ENCODE measurements around the gene MADCAM1. TPM values are rescaled to one million over a fixed set of nuclear protein-coding genes. Genes with fewer than 3 reads are reported as not detected.
"Not testable (repeated sequence)": the region's sequence is repeated elsewhere in the genome, so short reads cannot be mapped to it uniquely, and the experiment has no call there.

The MADCAM1 gene
- total RNA-seq, 1 donor from 2014 or later: 0.29 TPM

DNA sequence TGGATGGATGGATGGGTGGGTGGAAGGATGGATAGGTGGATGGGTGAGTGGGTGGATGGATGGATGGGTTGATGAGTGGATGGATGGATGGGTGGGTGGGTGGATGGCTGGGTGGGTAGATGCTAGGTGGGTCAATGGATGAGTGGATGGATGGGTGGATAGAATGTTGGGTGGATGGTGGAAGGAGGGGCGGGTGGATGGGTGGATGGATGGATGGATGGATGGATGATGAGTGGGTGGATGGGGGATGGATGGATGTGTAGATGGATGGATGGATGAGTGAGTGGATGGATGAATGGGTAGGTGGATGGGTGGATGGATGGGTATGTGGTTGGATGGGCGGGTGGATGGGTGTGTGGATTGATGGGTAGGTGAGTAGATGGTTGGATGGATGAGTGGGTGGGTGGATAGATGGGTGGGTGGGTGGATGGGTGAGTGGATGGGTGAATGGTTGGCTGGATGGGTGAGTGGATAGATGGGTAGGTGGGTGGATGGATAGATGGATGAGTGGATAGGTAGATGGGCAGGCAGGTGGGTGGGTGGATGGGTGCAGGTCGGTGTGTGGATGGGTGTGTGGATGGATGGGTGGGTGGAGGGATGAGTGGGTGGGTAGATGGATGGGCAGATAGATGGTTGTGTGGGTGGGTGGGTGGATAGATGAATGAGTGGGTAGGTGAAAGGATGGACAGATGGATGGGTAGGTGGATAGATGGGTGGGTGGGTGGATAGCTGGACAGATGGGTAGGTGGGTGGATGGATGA, 31.1 kb upstream of the MADCAM1 start:
- no peak for DNase-seq (ENCODE audit: low read depth)

DNA sequence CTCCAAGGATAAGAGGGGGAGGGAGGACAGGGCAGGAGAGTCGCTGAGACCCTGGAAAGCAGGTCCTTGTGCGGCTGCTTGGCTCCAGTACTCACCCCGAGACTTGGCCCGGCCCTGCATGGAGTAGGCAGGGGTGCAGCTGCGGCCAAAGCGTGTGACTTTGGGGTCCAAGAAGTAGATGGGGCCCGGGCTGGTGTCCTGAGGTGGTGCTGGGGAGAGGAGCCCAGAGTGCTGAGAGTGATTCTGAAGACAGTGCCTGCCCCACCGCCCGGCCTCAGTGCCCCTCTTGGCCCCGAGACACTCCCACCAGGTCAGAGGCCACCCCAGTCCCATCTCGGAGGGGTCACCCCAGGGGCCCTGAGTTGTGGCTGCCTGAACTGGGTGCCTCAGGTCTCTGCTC, 28.7 kb upstream of the MADCAM1 start:
- DNase-seq (ENCODE audit: low read depth): no peak

DNA sequence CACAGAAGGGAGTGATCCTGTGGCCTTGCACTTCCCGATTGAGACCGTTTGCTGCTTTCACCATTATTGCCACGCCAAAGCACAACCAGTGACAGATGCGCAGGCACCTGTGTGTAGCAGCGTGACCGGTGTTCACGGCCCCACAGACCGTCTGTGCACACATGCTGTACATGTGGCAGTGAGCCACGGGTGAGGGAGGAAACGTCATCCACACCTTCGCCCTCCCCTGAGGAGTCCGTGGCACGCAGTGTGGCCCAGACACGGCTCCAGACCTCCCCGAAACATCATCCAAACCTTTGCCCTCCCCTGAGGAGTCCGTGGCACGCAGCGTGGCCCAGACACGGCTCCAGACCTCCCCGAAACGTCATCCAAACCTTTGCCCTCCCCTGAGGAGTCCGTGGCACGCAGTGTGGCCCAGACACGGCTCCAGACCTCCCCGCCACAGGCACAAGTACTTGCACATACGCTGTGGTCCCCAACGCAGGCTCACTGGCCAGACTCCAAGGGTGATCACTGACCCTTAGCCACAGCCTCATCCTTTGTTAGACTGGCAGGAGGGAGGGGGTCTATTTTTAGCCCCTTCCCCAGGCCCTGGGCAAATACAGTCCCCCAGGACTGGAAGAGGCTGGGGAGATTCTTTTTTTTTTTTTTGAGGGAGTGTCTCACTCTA, 27.6 kb upstream of the MADCAM1 start:
- no peak for DNase-seq (ENCODE audit: low read depth)

DNA sequence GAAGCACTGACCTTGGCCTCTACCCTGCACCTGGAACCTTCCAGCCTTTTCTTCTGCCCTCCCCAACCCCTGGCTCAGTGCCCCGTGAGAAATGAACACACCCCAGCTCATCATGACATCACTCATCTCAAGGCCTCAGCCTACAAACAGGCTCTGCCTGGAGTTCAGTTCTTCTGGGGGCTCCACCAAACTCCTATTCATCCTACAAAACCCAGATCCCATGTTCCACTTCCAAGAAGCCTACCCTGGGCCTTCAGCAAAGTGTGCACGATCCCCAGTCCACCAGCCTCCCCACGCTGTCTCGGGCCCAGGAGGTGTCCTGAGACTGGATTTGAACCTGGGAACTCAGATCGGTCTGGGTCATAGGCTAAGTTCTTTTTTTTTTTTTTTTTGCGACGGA, 26.5 kb upstream of the MADCAM1 start:
- no peak for DNase-seq (ENCODE audit: low read depth)

DNA sequence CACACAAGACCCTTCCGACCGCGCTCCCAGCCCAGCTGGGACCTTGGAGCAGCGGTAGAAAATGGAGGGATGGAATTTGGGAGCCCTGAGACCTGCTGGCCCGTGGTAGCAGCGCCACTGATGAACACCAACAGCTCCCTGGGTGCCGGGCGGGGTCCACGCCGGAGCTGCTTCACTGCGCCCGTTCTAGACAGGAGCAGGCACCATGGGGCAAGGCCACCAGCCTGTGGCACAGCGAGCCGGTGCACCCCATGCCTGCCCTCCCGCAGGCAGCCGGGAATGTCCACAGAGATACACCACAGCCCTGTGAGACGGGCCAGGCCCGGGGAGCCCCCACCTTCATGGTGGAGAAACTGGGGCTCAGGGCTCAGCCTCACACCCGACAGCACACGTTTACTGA, 25.6 kb upstream of the MADCAM1 start:
- no peak for DNase-seq (ENCODE audit: low read depth)

DNA sequence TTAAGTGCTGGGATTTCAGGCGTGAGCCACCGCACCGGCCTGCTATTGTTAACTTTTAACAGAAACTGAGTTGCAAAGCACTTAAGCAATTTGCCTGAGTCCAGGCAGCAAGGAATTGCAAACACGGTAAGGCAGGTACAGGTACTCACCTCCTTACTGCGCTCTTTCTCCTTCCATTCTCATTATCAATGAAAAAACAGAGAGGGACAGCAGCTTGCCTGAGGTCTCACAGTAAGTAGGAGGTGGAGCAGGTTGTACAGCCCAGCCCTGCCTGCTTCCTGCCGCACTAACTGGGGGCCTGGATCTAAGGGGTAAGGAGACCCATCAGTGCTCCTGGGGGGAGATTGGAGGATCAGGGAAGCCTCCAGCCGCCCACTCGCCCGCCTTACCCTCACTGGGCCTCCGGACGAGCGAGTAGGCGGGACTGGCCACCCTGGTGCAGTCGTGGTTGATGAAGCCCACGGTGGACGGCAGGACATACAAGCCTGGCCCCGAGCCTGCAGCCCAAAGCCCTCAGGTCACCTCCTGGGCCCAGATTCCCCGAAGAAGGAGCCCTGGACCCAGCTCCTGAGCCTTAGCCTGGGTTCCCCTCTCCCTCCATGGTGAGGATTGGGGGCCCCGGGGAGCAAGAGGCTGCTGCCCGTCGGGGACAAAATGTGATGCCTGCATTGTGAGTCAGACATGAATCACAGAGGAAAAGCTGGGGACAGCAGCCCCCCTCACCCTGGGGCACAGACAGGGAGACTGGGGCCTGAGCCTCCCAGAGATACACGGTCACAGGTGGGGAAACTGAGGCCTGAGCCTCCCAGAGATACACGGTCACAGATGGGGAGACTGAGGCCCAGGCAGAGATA, 24.1 kb upstream of the MADCAM1 start:
- DNase-seq (ENCODE audit: low read depth): no peak

DNA sequence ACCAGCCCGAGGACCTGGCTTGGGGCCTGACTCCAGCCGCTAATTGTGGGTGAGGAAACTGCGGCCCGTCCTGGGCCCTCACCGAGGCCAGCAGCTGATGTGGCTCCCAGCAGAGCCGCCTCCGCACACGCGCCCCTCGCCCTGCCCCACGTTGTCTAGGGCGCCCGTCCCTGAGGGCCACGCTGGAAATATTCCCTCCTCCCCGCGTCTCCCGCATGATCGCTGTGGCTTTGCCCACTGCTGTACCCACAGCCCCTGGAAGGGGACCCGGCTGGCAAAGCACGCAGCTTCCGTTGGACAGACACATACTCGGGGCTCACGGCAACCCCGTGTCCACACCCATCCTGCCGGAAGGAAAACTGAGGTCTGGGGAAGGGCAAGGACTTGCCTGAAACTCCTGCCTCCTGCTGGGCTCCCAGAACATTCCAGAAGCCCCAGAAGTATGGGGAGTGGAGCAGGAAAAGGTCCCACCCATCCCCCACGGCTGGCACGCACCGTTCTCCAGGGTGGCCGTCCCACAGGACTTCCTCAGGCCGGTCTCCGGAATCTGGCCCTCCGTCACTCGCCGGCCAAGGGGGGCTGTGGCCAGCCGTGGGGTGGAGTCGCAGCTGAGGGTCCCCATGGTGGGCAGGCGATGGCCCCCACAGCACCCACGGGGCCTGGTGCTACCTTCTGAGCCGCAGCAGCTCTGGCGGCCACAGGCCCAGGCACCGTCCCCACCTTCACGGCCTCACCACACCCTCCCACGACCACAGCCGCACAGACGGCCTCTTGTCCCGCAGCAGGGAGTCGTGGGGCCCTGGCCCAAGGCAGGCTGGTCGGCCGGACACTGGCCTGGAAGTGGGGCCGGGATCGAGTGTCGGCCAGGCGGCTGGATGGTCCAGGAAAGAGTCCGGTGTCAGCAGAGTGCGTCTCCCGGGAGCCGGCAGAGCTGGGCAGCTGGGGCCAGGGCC, 21.9 kb upstream of the MADCAM1 start:
- no peak for DNase-seq (ENCODE audit: low read depth)

DNA sequence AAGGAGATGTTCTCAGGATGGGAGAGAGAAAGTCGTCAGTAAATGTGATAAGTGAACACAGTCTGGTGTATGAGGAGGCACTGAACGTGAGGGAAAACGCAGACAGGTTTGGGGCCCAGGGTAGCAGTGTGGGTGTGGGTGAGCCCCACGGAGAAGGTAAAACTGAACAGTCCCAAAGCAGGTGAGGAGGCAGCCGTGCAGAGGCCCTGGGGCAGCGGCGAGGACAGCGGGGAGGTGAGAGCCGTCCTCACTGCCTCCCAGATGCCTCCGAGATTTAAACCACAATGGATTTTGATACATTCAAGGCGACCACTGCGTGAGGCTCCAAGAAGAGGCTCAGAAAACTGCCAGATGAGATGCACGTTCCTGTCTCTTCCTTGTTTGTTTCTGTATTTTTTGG, 20.9 kb upstream of the MADCAM1 start:
- no peak for DNase-seq (ENCODE audit: low read depth)

DNA sequence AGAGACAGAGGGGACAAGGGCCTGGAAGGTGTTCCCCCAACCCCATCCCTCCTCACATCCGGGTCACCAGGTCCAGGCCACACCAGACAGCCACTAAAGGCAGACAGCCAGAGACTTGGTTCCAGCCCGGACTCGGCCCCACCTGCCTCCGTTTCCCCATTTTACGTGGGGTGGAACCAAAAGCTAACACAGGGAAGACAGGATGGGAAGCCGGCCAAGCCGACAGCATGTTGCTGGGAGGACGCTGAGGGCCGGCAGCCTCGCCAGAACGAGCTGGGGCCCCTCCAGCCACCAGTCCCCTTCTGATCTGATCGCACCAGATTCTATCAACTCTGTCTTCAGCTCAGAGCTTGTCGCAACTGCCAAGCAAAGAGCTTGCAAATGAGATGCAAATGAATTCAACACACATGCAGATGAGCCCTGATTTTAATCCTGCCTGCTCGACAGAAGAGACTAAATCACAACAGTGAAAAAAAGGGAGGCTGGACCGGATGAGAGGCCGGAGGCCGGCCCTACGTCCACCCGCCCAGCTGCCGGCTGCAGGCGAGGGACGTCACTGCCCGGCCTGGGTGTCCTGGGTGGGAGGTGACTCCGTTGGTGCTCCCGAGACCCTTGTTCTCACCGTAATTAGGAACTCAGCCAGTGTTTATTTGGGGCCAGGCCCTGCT, 17.9 kb upstream of the MADCAM1 start:
- DNase-seq (ENCODE audit: low read depth): no peak

DNA sequence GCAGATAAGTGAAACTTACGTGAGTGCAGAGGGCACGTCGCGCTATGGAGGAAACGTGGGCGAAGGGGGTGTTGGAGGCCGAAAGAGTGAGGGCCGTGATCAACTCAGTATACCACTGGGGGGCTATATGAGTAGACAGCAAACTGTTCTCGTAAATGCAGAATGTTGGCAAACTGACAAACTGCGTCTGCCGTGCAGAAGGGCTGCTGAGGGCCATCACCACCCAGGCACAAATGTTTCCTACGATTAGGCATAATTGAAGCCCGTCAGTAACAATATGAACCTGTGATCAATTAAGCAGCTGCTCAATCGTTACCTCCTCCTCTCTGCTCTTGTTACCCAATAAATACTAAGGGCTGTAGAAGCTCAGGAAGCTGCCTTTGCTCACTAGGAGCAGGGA, 17.3 kb upstream of the MADCAM1 start:
- DNase-seq (ENCODE audit: low read depth): no peak

DNA sequence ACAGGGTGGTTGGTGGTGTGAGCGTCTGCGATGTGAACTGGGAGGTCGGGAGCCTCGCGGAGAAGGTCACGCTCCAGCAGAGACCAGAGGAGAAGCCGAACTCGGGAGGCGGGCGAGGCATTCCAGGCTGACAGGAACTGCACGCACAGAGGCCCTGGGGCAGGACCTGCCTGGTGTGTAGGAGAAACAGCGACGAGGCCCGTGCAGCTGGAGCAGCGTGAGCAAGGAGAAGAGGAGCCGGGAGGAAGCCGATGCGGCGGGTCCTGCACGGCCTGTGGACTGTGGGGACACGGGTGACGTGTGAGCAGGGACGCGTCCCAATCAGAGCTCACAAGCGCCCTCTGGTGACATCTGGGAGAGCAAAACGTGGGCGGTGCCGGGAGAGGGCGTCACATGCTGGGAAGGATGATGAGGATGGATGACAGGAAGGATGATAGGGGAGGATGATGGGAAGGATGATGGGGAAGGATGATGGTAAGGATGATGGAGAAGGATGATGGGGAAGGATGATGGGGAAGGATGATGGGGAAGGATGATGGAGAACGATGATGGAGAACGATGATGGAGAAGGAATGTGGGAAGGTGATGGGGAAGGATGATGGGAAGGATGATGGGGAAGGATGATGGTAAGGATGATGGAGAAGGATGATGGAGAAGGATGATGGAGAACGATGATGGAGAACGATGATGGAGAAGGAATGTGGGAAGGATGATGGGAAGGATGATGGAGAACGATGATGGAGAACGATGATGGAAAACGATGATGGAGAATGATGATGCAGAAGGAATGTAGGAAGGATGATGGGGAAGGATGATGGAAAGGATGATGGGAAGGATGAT, 16.1 kb upstream of the MADCAM1 start:
- DNase-seq (ENCODE audit: low read depth): peak; percentile 65

DNA sequence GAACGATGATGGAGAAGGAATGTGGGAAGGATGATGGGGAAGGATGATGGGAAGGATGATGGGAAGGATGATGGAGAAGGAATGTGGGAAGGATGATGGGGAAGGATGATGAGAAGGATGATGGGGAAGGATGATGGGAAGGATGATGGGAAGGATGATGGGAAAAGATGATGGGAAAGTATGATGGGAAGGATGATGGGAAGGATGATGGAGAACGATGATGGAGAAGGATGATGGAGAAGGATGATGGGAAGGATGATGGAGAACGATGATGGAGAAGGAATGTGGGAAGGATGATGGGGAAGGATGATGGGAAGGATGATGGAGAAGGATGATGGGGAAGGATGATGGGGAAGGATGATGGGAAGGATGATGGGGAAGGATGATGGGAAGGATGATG, 15.2 kb upstream of the MADCAM1 start:
- DNase-seq (ENCODE audit: low read depth): not testable (repeated sequence)

DNA sequence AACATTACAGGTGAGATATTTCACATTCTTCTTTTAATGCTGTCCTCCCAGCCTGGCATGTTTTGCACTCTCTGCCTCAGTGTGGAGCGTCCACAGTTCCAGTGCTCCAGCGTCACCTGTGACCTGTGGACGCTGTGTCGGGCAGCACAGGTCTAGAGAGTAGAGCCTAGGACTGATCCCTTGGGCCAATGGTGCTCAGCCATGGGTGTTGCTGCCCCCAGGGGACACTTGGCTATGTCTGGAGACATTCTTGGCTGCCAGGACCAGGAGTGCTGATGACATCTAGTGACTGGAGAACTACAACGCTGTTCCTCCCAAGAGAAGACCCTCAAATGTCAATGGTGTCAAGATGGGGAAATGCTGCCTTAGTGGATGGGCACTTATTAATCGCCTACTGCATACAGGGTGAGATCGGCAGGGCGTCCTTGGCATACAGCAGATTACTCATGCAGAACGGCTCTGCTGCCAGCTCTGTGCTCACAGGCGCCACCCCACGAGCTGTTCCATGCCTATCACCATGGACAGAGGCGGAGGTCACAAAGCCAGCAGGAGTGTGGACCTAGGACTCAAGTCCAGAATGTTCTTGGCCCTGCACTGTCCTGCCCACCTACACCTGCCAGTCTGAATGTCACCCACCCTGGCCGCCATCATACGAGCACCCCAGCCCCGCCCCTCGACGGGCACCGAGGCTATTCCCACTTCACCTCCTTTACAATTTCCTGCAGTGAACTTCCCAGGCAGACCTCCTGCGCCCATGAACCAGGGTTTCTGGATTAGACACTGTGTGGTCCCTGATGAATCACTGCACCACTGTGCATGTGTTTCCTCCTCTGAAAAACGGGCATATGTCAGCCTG, 13.9 kb upstream of the MADCAM1 start:
- DNase-seq (ENCODE audit: low read depth): no peak

DNA sequence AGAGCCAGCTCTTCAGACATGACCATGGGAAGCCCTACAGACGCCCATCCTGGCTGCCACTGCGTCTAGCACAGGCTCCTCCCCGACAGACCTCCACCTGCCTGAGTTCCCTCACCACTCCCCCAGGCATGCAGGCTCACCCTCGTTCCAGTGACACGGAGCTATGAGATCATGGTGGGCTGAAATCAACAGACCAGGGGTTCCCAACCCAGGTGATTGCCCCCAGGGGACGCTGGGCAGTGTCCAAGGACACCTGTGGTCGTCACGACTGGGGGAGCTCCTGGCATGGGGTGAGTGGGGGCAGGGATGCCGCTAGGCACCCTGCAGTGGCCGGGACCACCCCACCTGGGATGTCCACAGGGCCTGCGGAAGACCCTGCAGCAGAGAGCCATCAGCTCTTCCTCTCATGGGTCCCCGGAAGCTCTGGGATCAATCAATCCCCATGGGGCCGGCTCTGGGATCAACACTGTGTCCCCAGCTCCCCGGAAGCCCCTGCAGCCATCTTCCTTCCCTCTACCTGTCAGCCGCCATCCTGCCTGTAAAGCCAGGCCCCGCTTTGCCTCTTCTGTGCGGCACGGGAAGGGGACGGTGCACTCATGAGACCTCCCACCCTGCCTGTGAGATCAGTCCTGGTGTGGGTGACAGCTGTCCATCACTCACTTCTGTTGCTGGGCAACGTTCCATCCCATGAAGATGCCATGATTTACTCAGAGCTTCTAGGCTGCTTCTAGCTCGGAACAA, 12.8 kb upstream of the MADCAM1 start:
- no peak for DNase-seq (ENCODE audit: low read depth)

DNA sequence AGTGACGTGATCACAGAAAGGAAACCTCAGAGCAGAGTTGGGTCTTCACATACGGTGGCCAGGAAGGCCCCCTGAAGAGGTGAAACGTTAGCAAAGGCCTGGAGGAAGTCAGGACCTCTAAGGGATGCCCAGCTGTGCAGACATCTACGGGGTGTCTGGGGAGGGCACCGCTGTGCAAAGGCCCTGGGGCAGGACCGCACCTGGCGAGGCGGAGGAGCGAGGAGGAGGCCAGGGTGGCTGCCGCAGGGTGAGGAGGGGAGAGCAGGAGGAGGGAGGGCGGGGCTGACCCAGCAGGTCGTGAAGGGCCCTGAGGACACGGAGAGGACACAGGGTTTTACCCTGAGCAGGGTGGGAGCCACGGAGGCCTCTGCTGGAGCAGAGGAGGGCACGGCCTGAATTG, 11.8 kb upstream of the MADCAM1 start:
- DNase-seq (ENCODE audit: low read depth): no peak

DNA sequence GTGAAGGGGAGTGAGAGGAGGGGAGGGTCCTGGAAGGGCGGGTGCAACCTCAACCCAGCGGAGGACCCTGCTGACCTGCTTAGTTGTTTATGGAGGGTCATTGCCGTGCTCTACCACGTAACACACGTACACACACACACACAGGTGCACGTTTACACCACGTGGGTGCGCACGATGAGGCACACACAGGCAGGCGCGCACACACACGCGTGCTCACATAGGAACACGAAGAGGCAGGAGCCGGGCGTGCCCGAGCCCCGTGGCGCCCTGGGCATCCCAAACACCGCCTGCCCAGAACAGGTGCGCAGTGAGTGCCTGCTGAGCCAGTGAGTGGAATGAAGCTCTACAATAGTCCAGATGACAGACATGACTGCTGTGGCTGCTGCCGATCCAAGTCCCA, 11.2 kb upstream of the MADCAM1 start:
- no peak for DNase-seq (ENCODE audit: low read depth)

DNA sequence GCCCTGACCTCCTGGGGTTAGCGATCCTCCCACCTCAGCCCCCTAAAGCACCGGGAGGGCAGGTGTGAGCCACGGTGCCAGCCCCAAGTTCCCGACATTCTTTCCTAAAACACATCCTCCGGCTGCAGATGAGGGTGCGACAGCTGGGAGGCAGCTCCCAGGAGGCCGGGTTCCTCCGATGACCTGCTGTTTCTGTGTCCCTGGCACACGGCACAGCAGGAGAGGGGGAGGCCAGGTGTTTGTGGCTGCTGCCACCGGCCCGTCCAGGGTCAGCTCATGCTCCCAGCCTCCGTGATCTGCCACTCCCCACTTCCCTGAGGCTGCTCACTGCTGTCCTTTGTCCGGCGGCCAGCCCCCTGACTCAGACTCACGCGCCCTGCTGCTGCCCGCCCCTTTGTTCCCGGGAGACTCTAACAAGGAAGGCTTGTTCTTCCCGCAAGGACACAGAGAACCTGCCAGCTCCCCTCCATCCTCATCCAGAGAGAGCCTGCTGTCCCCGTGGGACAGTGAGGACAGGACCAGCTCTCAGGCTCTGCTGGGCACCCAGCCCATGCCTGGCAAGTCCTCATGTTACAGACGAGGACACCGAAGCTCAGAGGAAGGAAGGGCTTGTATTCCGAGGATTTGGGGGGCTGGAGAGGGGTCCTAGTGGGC, 10.6 kb upstream of the MADCAM1 start:
- DNase-seq (ENCODE audit: low read depth): peak; percentile 29

Data from myocyte (in vitro differentiated cells).